HG02840 (cell line): Measurements from ENCODE around the gene MBP.

ENCODE experiments used
- ATAC-seq: cut with Tn5 transposase; IDR thresholded peaks from one replicate; pipeline ENCODE4 v1.9.1; 2021; ENCODE audit warnings: mild to moderate bottlenecking, moderate library complexity, moderate number of reproducible peaks; ENCODE audit not compliant: unreplicated experiment, low FRiP score

Gene MBP

GRCh38 chr18:76932026-76932819, 200.4 kb downstream of the MBP start:
- ATAC-seq = no peak

- ATAC-seq = no peak
These were observed 201.4 kb downstream of the MBP start for GRCh38 chr18:76931171-76931570.
